ENCODE measurements around the gene VSIG10. TPM values are rescaled to one million over a fixed set of nuclear protein-coding genes. Genes with fewer than 3 reads are reported as not detected.

VSIG10 gene
- polyA plus RNA-seq, 1 experiment: 9.3 TPM

DNA sequence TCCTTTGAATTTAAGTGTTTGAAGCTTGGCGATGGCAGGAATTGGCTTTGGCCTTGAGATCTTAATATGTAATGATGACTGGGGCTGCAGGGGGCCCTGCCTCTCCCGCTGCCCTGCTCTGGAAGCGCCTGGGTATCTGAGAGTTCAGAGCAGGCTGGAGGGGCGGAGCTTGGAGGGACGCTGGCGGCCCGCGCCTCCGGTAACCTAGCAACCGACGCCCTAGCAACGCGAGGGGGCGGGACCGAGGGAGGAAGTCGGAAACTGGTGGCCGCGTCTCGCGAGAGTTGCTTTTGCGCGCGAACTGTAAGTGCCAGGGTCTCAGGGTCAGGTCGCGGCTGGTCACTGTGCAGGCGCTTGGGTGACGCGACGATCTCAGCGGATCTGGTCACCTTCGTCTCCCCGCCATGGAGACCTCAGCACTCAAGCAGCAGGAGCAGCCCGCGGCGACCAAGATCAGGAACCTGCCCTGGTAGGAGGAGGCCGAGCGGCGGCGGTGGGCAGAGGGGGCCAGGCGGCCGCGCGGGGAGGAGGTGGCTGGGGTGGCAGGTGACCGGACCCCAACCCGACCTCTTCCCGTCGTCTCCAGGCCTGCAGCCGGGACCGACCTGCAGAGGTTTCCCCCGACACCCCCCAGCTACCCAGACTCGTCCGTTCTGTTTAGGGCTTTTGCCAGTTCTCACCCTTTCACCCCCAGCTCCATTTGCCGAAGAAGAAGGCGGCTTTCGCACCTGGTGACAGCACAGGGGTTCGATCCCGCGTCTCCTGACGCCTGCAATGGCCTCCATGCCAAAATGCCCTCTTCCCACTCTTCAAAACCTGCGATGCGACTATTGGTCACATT, 87.2 kb downstream of the VSIG10 start, which contains the start of gene RFC5:
RFC5 (plus strand) TSS at position 280 of the 841 bp plus-strand sequence; CDS start at position 405, 125 bp downstream.
- H3K4me3 ChIP-seq (ENCODE audit: low read depth, low read length): peak within 1 kb of the TSS; percentile 95
- peak; percentile 76 for DNase-seq (ENCODE audit: low read depth)
- no peak for TF ChIP-seq CTCF (IDR thresholded peaks at IDR 0.05; ENCODE audit: insufficient read depth, low read depth, low read length)
- no peaks in the 10 kb centered on the region; the same call in 1 of the 2 replicates for H3K36me3 ChIP-seq (ENCODE audit: control insufficient read depth, insufficient read depth, low read length)
- H3K27me3 ChIP-seq (ENCODE audit: control insufficient read depth, insufficient read depth, low read length): no peaks in the 10 kb centered on the region
- POLR2A ChIA-PET: interaction anchor here (0.7 kb wide), 1 partner anchor 13 kb away, joined by 7 read pairs; no protein-coding TSS in a partner anchor
- CTCF ChIA-PET: interaction anchor here (1.4 to 1.5 kb wide), 3 partner anchors 16 to 160 kb away, joined by 4 to 5 read pairs (median 4); no protein-coding TSS in a partner anchor

GRCh38 chr12:118015944-118016343, 87.9 kb downstream of the VSIG10 start:
- no peak for TF ChIP-seq CTCF (IDR thresholded peaks at IDR 0.05; ENCODE audit: insufficient read depth, low read depth, low read length)
- peak overlapping the region; percentile 95 for H3K4me3 ChIP-seq (ENCODE audit: low read depth, low read length)
- no peak for DNase-seq (ENCODE audit: low read depth)
- no peaks in the 10 kb centered on the region for H3K27me3 ChIP-seq (ENCODE audit: control insufficient read depth, insufficient read depth, low read length)
- no peaks in the 10 kb centered on the region; the same call in 1 of the 2 replicates for H3K36me3 ChIP-seq (ENCODE audit: control insufficient read depth, insufficient read depth, low read length)
- ChIA-PET CTCF (interaction anchor here (1.4 to 1.5 kb wide), 3 partner anchors 17 to 159 kb away, joined by 4 to 5 read pairs (median 4); no protein-coding TSS in a partner anchor), POLR2A (interaction anchor here (0.7 kb wide), 1 partner anchor 12 kb away, joined by 7 read pairs; no protein-coding TSS in a partner anchor)

DNA sequence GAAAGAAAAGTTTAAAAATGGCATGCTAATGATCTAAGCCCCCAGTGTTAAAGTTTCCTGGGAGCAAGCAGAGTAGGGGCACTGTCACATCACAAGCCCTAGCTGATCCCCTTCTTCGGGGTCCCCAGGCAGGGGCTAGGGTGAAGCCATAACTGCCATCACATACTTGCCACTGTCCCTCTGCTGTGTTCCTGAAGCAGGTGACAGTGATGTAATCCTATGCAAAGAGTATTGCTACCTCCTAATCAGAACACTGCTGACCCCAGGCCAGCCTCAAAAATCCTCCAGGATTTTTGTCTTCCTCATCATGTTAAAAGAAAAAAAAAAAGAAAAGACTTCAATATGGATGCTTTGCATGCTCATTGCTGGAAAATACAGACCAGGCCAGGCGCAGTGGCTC, 88.5 kb downstream of the VSIG10 start:
- ChIA-PET CTCF (no interaction called here), POLR2A (no interaction called here)
- Histone ChIP-seq H3K36me3 (ENCODE audit: control insufficient read depth, insufficient read depth, low read length) (no peaks in the 10 kb centered on the region; the same call in 1 of the 2 replicates), H3K4me3 (ENCODE audit: low read depth, low read length) (no peak overlapping the region), H3K27me3 (ENCODE audit: control insufficient read depth, insufficient read depth, low read length) (no peaks in the 10 kb centered on the region)
- no peak for DNase-seq (ENCODE audit: low read depth)
- no peak for TF ChIP-seq CTCF (IDR thresholded peaks at IDR 0.05; ENCODE audit: insufficient read depth, low read depth, low read length)

Small RNA genes lying within 50 kb of the gene (small RNA-seq; reads per million reads assigned to genes)
- gene AC131159.1 (ENCODE audit: insufficient read length, low read depth, low replicate concordance): not detected

Other genes with a start within 250 kb of the VSIG10 start
- not detected in 2 replicates for gene KSR2, start 135.0 kb downstream of the VSIG10 start, polyA plus RNA-seq (2011; rRNA removed)
- gene RFC5, start 87.3 kb downstream of the VSIG10 start, polyA plus RNA-seq (2011; rRNA removed): 11.5 and 13.3 TPM in 2 replicates
- gene WSB2, start 42.8 kb downstream of the VSIG10 start, polyA plus RNA-seq (2011; rRNA removed): 156 and 234 TPM in 2 replicates
- 145 and 201 TPM in 2 replicates for gene PEBP1, start 32.1 kb upstream of the VSIG10 start, polyA plus RNA-seq (2011; rRNA removed)

Data from BJ (cell line).